Measurements from ENCODE around the gene DPH7. TPM values are rescaled to one million over a fixed set of nuclear protein-coding genes. Genes with fewer than 3 reads are reported as not detected.
"Not testable (repeated sequence)": the region's sequence is repeated elsewhere in the genome, so short reads cannot be mapped to it uniquely, and the experiment has no call there.

The DPH7 gene
- total RNA-seq, 1 donor from 2014 or later: 34.4 TPM

GRCh38 chr9:137603879-137604278 is 25.2 kb upstream of the DPH7 start:
- no peak overlapping the region for H2AFZ ChIP-seq (ENCODE audit: low read depth, low read length)
- H4K20me1 ChIP-seq (ENCODE audit: insufficient read depth, low read length): peaks cover 16% of the 10 kb centered on the region
- peak overlapping the region; percentile 47 for H3K27ac Mint-ChIP-seq (ENCODE audit: unreplicated experiment)
- no peak for DNase-seq (ENCODE audit: low read depth)
- TF ChIP-seq CTCF (IDR thresholded peaks at IDR 0.05; ENCODE audit: insufficient read depth, low read depth, low read length) (no peak), EZH2 (IDR thresholded peaks at IDR 0.05; ENCODE audit: insufficient read depth, low read length) (no peak)
- no peaks in the 10 kb centered on the region for H3K9me3 Mint-ChIP-seq (ENCODE audit: unreplicated experiment)
- no peak for FAIRE-seq
- peaks cover 16% of the 10 kb centered on the region for H3K4me1 ChIP-seq (ENCODE audit: insufficient read depth, low read length)
- peaks cover 2% of the 10 kb centered on the region for H3K36me3 Mint-ChIP-seq (ENCODE audit: low read depth, unreplicated experiment)
- no peak overlapping the region for H3K9ac ChIP-seq (ENCODE audit: low read length)
- no peaks in the 10 kb centered on the region for H3K27me3 Mint-ChIP-seq (ENCODE audit: low read depth, unreplicated experiment)
- H3K4me2 ChIP-seq (ENCODE audit: low read length): no peak overlapping the region
- no peaks in the 10 kb centered on the region for H3K27me3 ChIP-seq (ENCODE audit: insufficient read depth, low read length)
- no peaks in the 10 kb centered on the region for H3K36me3 ChIP-seq (ENCODE audit: insufficient read depth, low read length)
- H3K4me3 ChIP-seq (ENCODE audit: insufficient read depth, low read depth, low read length): no peak overlapping the region
- H3K79me2 ChIP-seq (ENCODE audit: insufficient read depth, low read length): peaks cover 4% of the 10 kb centered on the region
- H3K9me3 ChIP-seq (ENCODE audit: insufficient read depth, low read depth, low read length): no peaks in the 10 kb centered on the region
- peaks cover 7% of the 10 kb centered on the region for H3K4me1 Mint-ChIP-seq (ENCODE audit: low read depth, unreplicated experiment)
- peak overlapping the region; percentile 60 for H3K4me3 Mint-ChIP-seq (ENCODE audit: unreplicated experiment)
- H3K27ac ChIP-seq (ENCODE audit: low read depth, low read length): no peak overlapping the region

- Histone ChIP-seq H3K27me3 (ENCODE audit: insufficient read depth, low read length) (no peaks in the 10 kb centered on the region), H3K9ac (ENCODE audit: low read length) (no peak overlapping the region), H3K4me2 (ENCODE audit: low read length) (no peak overlapping the region), H4K20me1 (ENCODE audit: insufficient read depth, low read length) (peaks cover 15% of the 10 kb centered on the region), H3K4me3 (ENCODE audit: insufficient read depth, low read depth, low read length) (no peak overlapping the region), H2AFZ (ENCODE audit: low read depth, low read length) (no peak overlapping the region), H3K27ac (ENCODE audit: low read depth, low read length) (no peak overlapping the region), H3K4me1 (ENCODE audit: insufficient read depth, low read length) (peaks cover 16% of the 10 kb centered on the region), H3K9me3 (ENCODE audit: insufficient read depth, low read depth, low read length) (no peaks in the 10 kb centered on the region), H3K36me3 (ENCODE audit: insufficient read depth, low read length) (no peaks in the 10 kb centered on the region), H3K79me2 (ENCODE audit: insufficient read depth, low read length) (peaks cover 4% of the 10 kb centered on the region)
- Mint-ChIP-seq H3K36me3 (ENCODE audit: low read depth, unreplicated experiment) (peaks cover 2% of the 10 kb centered on the region), H3K27me3 (ENCODE audit: low read depth, unreplicated experiment) (peaks cover 6% of the 10 kb centered on the region), H3K27ac (ENCODE audit: unreplicated experiment) (peak overlapping the region; percentile 48), H3K4me3 (ENCODE audit: unreplicated experiment) (peak overlapping the region; percentile 54), H3K9me3 (ENCODE audit: unreplicated experiment) (no peaks in the 10 kb centered on the region), H3K4me1 (ENCODE audit: low read depth, unreplicated experiment) (peaks cover 7% of the 10 kb centered on the region)
- TF ChIP-seq EZH2 (IDR thresholded peaks at IDR 0.05; ENCODE audit: insufficient read depth, low read length) (no peak), CTCF (IDR thresholded peaks at IDR 0.05; ENCODE audit: insufficient read depth, low read depth, low read length) (no peak)
- DNase-seq (ENCODE audit: low read depth): no peak
- no peak for FAIRE-seq
Observed at GRCh38 chr9:137602661-137603060, 23.9 kb upstream of the DPH7 start.

- Histone ChIP-seq H3K9me3 (ENCODE audit: insufficient read depth, low read depth, low read length) (no peaks in the 10 kb centered on the region), H3K36me3 (ENCODE audit: insufficient read depth, low read length) (no peaks in the 10 kb centered on the region), H3K9ac (ENCODE audit: low read length) (no peak overlapping the region), H3K4me3 (ENCODE audit: insufficient read depth, low read depth, low read length) (no peak overlapping the region), H2AFZ (ENCODE audit: low read depth, low read length) (no peak overlapping the region), H3K79me2 (ENCODE audit: insufficient read depth, low read length) (no peaks in the 10 kb centered on the region), H3K4me1 (ENCODE audit: insufficient read depth, low read length) (no peaks in the 10 kb centered on the region), H3K4me2 (ENCODE audit: low read length) (no peak overlapping the region), H4K20me1 (ENCODE audit: insufficient read depth, low read length) (no peaks in the 10 kb centered on the region), H3K27me3 (ENCODE audit: insufficient read depth, low read length) (no peaks in the 10 kb centered on the region), H3K27ac (ENCODE audit: low read depth, low read length) (no peak overlapping the region)
- no peak for TF ChIP-seq CTCF (IDR thresholded peaks at IDR 0.05; ENCODE audit: insufficient read depth, low read depth, low read length)
- TF ChIP-seq EZH2 (IDR thresholded peaks at IDR 0.05; ENCODE audit: insufficient read depth, low read length): no peak
- Mint-ChIP-seq H3K4me3 (ENCODE audit: unreplicated experiment) (no peak overlapping the region), H3K27me3 (ENCODE audit: low read depth, unreplicated experiment) (peaks cover 6% of the 10 kb centered on the region), H3K27ac (ENCODE audit: unreplicated experiment) (no peak overlapping the region), H3K36me3 (ENCODE audit: low read depth, unreplicated experiment) (no peaks in the 10 kb centered on the region), H3K4me1 (ENCODE audit: low read depth, unreplicated experiment) (no peaks in the 10 kb centered on the region), H3K9me3 (ENCODE audit: unreplicated experiment) (no peaks in the 10 kb centered on the region)
- DNase-seq (ENCODE audit: low read depth) (no peak), FAIRE-seq (no peak)
Observed at GRCh38 chr9:137598943-137599342, 20.2 kb upstream of the DPH7 start.

GRCh38 chr9:137596577-137596976 is 17.9 kb upstream of the DPH7 start:
- H3K4me3 Mint-ChIP-seq (ENCODE audit: unreplicated experiment); H3K4me2 ChIP-seq (ENCODE audit: low read length); H3K36me3 ChIP-seq (ENCODE audit: insufficient read depth, low read length); H3K4me1 Mint-ChIP-seq (ENCODE audit: low read depth, unreplicated experiment); H3K9me3 Mint-ChIP-seq (ENCODE audit: unreplicated experiment); H2AFZ ChIP-seq (ENCODE audit: low read depth, low read length); H3K27me3 ChIP-seq (ENCODE audit: insufficient read depth, low read length); H3K9ac ChIP-seq (ENCODE audit: low read length); H3K9me3 ChIP-seq (ENCODE audit: insufficient read depth, low read depth, low read length); FAIRE-seq; DNase-seq (ENCODE audit: low read depth); H3K79me2 ChIP-seq (ENCODE audit: insufficient read depth, low read length); H3K27ac Mint-ChIP-seq (ENCODE audit: unreplicated experiment); H3K27ac ChIP-seq (ENCODE audit: low read depth, low read length); H3K4me3 ChIP-seq (ENCODE audit: insufficient read depth, low read depth, low read length); H4K20me1 ChIP-seq (ENCODE audit: insufficient read depth, low read length); H3K4me1 ChIP-seq (ENCODE audit: insufficient read depth, low read length); H3K36me3 Mint-ChIP-seq (ENCODE audit: low read depth, unreplicated experiment): not testable (repeated sequence)
- peaks cover 12% of the 10 kb centered on the region for H3K27me3 Mint-ChIP-seq (ENCODE audit: low read depth, unreplicated experiment)
